K562 (cell line): ENCODE measurements around the gene SLC8A2. TPM values are rescaled to one million over a fixed set of nuclear protein-coding genes. Genes with fewer than 3 reads are reported as not detected.

ENCODE experiments used
- BACH1 ChIP-seq: fragments of 200-800 bp; sonication (Bioruptor generic); IDR thresholded peaks from 2 replicates; pipeline ENCODE4 v1.6.1; 2016; ENCODE audit warnings: missing genetic modification characterization, missing compliant biosample characterization
- CHD2 ChIP-seq: IDR thresholded peaks from 2 replicates; pipeline ENCODE4 v1.6.1; 2011; ENCODE audit warnings: low read depth, low read length
- DACH1 ChIP-seq: fragments of 450-650 bp; IDR thresholded peaks from 2 replicates; pipeline ENCODE4 v1.6.1; 2018; ENCODE audit not compliant: partially characterized antibody
- DMBX1 ChIP-seq: fragments of 250-450 bp; sonication (Bioruptor Pico); IDR thresholded peaks from 2 replicates; pipeline ENCODE4 v1.8.0; 2022; ENCODE audit warnings: inconsistent platforms, mild to moderate bottlenecking, moderate library complexity, borderline replicate concordance
- ESRRA ChIP-seq: fragments of 450-650 bp; IDR thresholded peaks from 2 replicates; pipeline ENCODE4 v1.6.1; 2014; ENCODE audit warnings: low read depth, mild to moderate bottlenecking, moderate library complexity, borderline replicate concordance
- HMG20B ChIP-seq: fragments of 250-450 bp; sonication (Bioruptor Pico); IDR thresholded peaks from 2 replicates; pipeline ENCODE4 v1.5.0; 2021; ENCODE audit warnings: mild to moderate bottlenecking
- MXI1 ChIP-seq: IDR thresholded peaks from 2 replicates; pipeline ENCODE4 v1.6.1; 2011; ENCODE audit warnings: low read depth, mild to moderate bottlenecking, improper control_type of control experiment, low read length
- PCBP1 ChIP-seq: fragments of 200-400 bp; formaldehyde crosslinking; IDR thresholded peaks from 2 replicates; pipeline ENCODE4 v1.6.1; 2018; ENCODE audit warnings: mild to moderate bottlenecking, low read depth, low read length; ENCODE audit not compliant: poor library complexity, severe bottlenecking
- PHB ChIP-seq: fragments of 250-450 bp; sonication (Bioruptor Pico); IDR thresholded peaks from 2 replicates; pipeline ENCODE4 v1.5.0; 2021
- RBM14 ChIP-seq: fragments of 200-400 bp; formaldehyde crosslinking; IDR thresholded peaks from 2 replicates; pipeline ENCODE4 v1.6.1; 2018; ENCODE audit warnings: low read depth, mild to moderate bottlenecking, low read length, moderate library complexity, borderline replicate concordance; ENCODE audit not compliant: insufficient read depth
- SMARCE1 ChIP-seq: fragments of 450-650 bp; IDR thresholded peaks from 2 replicates; pipeline ENCODE4 v1.7.1; 2016; ENCODE audit warnings: mild to moderate bottlenecking
- ZNF232 ChIP-seq: sonication (generic); formaldehyde crosslinking; IDR thresholded peaks from 2 replicates; pipeline ENCODE4 v1.8.0; 2022; ENCODE audit warnings: mild to moderate bottlenecking, missing genetic modification reagents
- ZNF408 ChIP-seq: fragments of 250-450 bp; sonication (Bioruptor Pico); IDR thresholded peaks from 2 replicates; pipeline ENCODE4 v1.4.0; 2020; ENCODE audit warnings: low read depth, mild to moderate bottlenecking, moderate library complexity
- polyA plus RNA-seq, 8 experiments: library from polyadenylated mRNA; depleted of rRNA in 4 of 8; stranded (reverse) in 5 of 8; unstranded in 3 of 8; fragments of >200 nt; fragmentation: Nextera tagmentation in 2 of 8; fragmentation: Illumina TruSeq in 1 of 8; extraction: Ambion mirVana in 2 of 8; extraction: Trizol in 1 of 8; gene quantifications; 2 replicates each; pipeline versions ENCODE4 v1.2.1 to v1.2.3, GENCODE V29; 2011 to 2014; ENCODE audit warnings: inconsistent platforms in 1 of 8, missing spikeins in 1 of 8
- total RNA-seq, 7 experiments: library from RNA; depleted of rRNA in 6 of 7; stranded (reverse); fragments of >200 nt in 6 of 7; fragmentation: Illumina TruSeq in 2 of 7; extraction: Trizol in 2 of 7; gene quantifications; 2 replicates each; pipeline versions ENCODE4 v1.2.1 to v1.2.3, GENCODE V29; 2011 to 2021; ENCODE audit warnings: low replicate concordance in 1 of 7
- TF ChIP-seq, protein P1 (sequence below): fragments of 450-650 bp; IDR thresholded peaks from 2 replicates; pipeline ENCODE4 v1.6.1; 2017; ENCODE audit warnings: antibody characterized with exemption, mild to moderate bottlenecking
- TF ChIP-seq, protein P2 (sequence below): fragments of 450-650 bp; IDR thresholded peaks from 2 replicates; pipeline ENCODE4 v1.7.0; 2016; ENCODE audit warnings: borderline replicate concordance
- TF ChIP-seq, protein P3 (sequence below): fragments of 250-450 bp; sonication (Bioruptor Pico); IDR thresholded peaks from 2 replicates; pipeline ENCODE4 v1.8.0; 2021; ENCODE audit warnings: moderate library complexity, mild to moderate bottlenecking, inconsistent platforms
- TF ChIP-seq, protein P4 (sequence below): fragments of 250-450 bp; sonication (Bioruptor Pico); IDR thresholded peaks from 2 replicates; pipeline ENCODE4 v1.5.0; 2020; ENCODE audit warnings: mild to moderate bottlenecking, borderline replicate concordance
- TF ChIP-seq, protein P5 (sequence below): fragments of 250-450 bp; sonication (Bioruptor Pico); IDR thresholded peaks from 2 replicates; pipeline ENCODE4 v1.8.0; 2022; ENCODE audit warnings: moderate library complexity, mild to moderate bottlenecking, inconsistent platforms

The SLC8A2 gene
- total and polyA plus RNA-seq, 9 of the 15 experiments (the other 6 are each of a cell fraction or from before 2014, with no cell fraction given): 0.07 to 0.66 (median 0.24) TPM; not detected in 3

DNA sequence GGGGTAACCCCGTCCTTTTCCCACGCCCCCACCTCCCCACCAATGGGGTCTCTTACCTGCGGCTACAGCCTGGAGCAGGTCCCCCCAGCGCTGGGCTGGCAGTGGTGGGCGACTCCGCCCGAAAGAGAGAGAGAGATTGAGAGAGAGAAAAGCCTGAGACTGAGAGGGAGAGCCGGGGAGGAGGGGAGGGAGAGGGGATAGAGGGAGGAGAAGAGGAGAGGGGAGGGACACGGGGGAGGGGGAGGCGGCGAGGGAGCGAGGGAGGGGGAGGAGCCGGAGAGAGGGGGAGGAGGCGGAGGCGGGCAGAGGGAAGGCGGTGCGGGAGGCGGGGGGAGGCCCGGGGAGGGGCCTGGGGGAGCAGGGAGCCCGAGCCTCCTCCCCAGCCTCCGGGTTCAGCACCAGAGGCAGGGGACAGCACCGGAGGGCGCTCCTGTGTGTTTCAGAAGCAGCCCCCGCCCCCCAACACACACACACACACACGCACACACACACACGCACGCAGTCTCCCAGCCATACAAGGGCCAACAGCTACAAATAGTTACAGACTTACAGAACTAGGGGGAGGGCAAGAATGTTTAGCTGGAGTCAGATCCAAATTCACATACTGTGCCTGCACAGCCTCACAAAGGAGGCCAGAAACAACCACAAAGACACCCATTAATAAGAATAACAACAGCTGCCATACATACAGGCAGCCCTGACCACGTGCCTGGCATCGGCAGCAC is at the start of gene SLC8A2 (continued):
- no peak for TF ChIP-seq PHB
- TF ChIP-seq, protein P1, sequence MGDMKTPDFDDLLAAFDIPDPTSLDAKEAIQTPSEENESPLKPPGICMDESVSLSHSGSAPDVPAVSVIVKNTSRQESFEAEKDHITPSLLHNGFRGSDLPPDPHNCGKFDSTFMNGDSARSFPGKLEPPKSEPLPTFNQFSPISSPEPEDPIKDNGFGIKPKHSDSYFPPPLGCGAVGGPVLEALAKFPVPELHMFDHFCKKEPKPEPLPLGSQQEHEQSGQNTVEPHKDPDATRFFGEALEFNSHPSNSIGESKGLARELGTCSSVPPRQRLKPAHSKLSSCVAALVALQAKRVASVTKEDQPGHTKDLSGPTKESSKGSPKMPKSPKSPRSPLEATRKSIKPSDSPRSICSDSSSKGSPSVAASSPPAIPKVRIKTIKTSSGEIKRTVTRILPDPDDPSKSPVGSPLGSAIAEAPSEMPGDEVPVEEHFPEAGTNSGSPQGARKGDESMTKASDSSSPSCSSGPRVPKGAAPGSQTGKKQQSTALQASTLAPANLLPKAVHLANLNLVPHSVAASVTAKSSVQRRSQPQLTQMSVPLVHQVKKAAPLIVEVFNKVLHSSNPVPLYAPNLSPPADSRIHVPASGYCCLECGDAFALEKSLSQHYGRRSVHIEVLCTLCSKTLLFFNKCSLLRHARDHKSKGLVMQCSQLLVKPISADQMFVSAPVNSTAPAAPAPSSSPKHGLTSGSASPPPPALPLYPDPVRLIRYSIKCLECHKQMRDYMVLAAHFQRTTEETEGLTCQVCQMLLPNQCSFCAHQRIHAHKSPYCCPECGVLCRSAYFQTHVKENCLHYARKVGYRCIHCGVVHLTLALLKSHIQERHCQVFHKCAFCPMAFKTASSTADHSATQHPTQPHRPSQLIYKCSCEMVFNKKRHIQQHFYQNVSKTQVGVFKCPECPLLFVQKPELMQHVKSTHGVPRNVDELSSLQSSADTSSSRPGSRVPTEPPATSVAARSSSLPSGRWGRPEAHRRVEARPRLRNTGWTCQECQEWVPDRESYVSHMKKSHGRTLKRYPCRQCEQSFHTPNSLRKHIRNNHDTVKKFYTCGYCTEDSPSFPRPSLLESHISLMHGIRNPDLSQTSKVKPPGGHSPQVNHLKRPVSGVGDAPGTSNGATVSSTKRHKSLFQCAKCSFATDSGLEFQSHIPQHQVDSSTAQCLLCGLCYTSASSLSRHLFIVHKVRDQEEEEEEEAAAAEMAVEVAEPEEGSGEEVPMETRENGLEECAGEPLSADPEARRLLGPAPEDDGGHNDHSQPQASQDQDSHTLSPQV: no peak
- TF ChIP-seq HMG20B (CRISPR knock-in tag): no peak
- 0 out of 2 replicates have a peak, but pooled peaks have one; percentile 67 for TF ChIP-seq ZNF232 (CRISPR knock-in tag)
- TF ChIP-seq ZNF408: no peak
- TF ChIP-seq DACH1: no peak
- TF ChIP-seq, protein P2, sequence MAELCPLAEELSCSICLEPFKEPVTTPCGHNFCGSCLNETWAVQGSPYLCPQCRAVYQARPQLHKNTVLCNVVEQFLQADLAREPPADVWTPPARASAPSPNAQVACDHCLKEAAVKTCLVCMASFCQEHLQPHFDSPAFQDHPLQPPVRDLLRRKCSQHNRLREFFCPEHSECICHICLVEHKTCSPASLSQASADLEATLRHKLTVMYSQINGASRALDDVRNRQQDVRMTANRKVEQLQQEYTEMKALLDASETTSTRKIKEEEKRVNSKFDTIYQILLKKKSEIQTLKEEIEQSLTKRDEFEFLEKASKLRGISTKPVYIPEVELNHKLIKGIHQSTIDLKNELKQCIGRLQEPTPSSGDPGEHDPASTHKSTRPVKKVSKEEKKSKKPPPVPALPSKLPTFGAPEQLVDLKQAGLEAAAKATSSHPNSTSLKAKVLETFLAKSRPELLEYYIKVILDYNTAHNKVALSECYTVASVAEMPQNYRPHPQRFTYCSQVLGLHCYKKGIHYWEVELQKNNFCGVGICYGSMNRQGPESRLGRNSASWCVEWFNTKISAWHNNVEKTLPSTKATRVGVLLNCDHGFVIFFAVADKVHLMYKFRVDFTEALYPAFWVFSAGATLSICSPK: no peak
- TF ChIP-seq, protein P3, sequence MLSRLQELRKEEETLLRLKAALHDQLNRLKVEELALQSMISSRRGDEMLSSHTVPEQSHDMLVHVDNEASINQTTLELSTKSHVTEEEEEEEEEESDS (CRISPR knock-in tag): no peak
- TF ChIP-seq, protein P4, sequence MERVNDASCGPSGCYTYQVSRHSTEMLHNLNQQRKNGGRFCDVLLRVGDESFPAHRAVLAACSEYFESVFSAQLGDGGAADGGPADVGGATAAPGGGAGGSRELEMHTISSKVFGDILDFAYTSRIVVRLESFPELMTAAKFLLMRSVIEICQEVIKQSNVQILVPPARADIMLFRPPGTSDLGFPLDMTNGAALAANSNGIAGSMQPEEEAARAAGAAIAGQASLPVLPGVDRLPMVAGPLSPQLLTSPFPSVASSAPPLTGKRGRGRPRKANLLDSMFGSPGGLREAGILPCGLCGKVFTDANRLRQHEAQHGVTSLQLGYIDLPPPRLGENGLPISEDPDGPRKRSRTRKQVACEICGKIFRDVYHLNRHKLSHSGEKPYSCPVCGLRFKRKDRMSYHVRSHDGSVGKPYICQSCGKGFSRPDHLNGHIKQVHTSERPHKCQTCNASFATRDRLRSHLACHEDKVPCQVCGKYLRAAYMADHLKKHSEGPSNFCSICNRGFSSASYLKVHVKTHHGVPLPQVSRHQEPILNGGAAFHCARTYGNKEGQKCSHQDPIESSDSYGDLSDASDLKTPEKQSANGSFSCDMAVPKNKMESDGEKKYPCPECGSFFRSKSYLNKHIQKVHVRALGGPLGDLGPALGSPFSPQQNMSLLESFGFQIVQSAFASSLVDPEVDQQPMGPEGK: no peak
- TF ChIP-seq RBM14: no peak
- peak; percentile 71 for TF ChIP-seq SMARCE1
- 0 out of 2 replicates have a peak, but pooled peaks have one; percentile 13 for TF ChIP-seq MXI1
- TF ChIP-seq CHD2: no peak
- TF ChIP-seq BACH1: no peak
- TF ChIP-seq DMBX1 (CRISPR knock-in tag): peak; percentile 68
- TF ChIP-seq ESRRA: no peak
- no peak for TF ChIP-seq PCBP1
- TF ChIP-seq, protein P5, sequence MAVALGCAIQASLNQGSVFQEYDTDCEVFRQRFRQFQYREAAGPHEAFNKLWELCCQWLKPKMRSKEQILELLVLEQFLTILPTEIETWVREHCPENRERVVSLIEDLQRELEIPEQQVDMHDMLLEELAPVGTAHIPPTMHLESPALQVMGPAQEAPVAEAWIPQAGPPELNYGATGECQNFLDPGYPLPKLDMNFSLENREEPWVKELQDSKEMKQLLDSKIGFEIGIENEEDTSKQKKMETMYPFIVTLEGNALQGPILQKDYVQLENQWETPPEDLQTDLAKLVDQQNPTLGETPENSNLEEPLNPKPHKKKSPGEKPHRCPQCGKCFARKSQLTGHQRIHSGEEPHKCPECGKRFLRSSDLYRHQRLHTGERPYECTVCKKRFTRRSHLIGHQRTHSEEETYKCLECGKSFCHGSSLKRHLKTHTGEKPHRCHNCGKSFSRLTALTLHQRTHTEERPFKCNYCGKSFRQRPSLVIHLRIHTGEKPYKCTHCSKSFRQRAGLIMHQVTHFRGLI (CRISPR knock-in tag): no peak
